Natural killer cell (primary cell): ENCODE measurements around the gene UBE2D3. TPM values are rescaled to one million over a fixed set of nuclear protein-coding genes. Genes with fewer than 3 reads are reported as not detected.

ENCODE experiments used
- ATAC-seq, 3 donors: fragments of 150-1000 bp in 2 of 3; fragments of 200-7000 bp in 1 of 3; cut with Tn5 transposase; 1 replicate in 1 of 3; 2 replicates in 2 of 3; pipeline ENCODE4 v1.10.0; 2021; ENCODE audit warnings: mild to moderate bottlenecking in 2 of 3, moderate library complexity in 2 of 3
- DNase-seq, 2 donors: peaks; one replicate each; pipeline versions ENCODE4 v3.0.0 to v3.0.0-alpha.2; 2013 to 2021; ENCODE audit warnings: mixed read lengths in 1 of 2
- H3K27ac ChIP-seq: one replicate; pipeline ENCODE4 v1.5.1; 2013; ENCODE audit warnings: mild to moderate bottlenecking, low read length
- H3K27me3 ChIP-seq: one replicate; pipeline ENCODE4 v1.6.1; 2013; ENCODE audit warnings: low read length; ENCODE audit not compliant: control insufficient read depth, insufficient read depth
- H3K36me3 ChIP-seq: one replicate; pipeline ENCODE4 v1.6.1; 2013; ENCODE audit warnings: low read length; ENCODE audit not compliant: control insufficient read depth, insufficient read depth
- H3K4me1 ChIP-seq: one replicate; pipeline ENCODE4 v1.6.1; 2013; ENCODE audit warnings: low read length; ENCODE audit not compliant: control insufficient read depth, insufficient read depth
- H3K4me3 ChIP-seq: one replicate; pipeline ENCODE4 v1.5.1; 2013; ENCODE audit warnings: low read length
- H3K9me3 ChIP-seq: one replicate; pipeline ENCODE4 v1.6.1; 2013; ENCODE audit warnings: low read length; ENCODE audit not compliant: control insufficient read depth, insufficient read depth
- H3K27ac Mint-ChIP-seq, 2 donors: one replicate each; pipeline ENCODE4 v1.8.0; 2022; ENCODE audit warnings: mild to moderate bottlenecking in 2 of 2, mixed read lengths in 2 of 2, moderate library complexity in 1 of 2
- H3K27me3 Mint-ChIP-seq, 2 donors: one replicate each; pipeline ENCODE4 v1.8.0; 2022; ENCODE audit warnings: low read depth in 2 of 2, mixed read lengths in 2 of 2
- H3K36me3 Mint-ChIP-seq: one replicate; pipeline ENCODE4 v1.8.0; 2022; ENCODE audit warnings: mixed read lengths
- H3K4me1 Mint-ChIP-seq, 2 donors: one replicate each; pipeline ENCODE4 v1.8.0; 2022; ENCODE audit warnings: mixed read lengths in 2 of 2
- H3K4me3 Mint-ChIP-seq: one replicate; pipeline ENCODE4 v1.8.0; 2022; ENCODE audit warnings: mild to moderate bottlenecking, moderate library complexity, mixed read lengths
- H3K9me3 Mint-ChIP-seq, 2 donors: one replicate each; pipeline ENCODE4 v1.8.0; 2022; ENCODE audit warnings: mixed read lengths in 2 of 2
- WGBS: methylation state at CpG from one replicate; pipeline ENCODE4 v1.1.7; 2013; ENCODE audit warnings: missing lambda C conversion rate; ENCODE audit not compliant: insufficient coverage; 5-methylcytosine and 5-hydroxymethylcytosine counted together
- intact Hi-C: fragments of 100-400 bp; cut with micrococcal nuclease; formaldehyde crosslinking; loops from one replicate; pipeline ENCODE4 v1.14.2; 2022
- total RNA-seq, 4 donors: library from RNA; stranded (reverse); fragments of 120-200 nt in 1 of 4; gene quantifications; one replicate each; pipeline versions ENCODE4 v1.2.3 to v1.2.4, GENCODE V29; 2013 to 2022
- TF ChIP-seq, protein P1 (sequence below): fragments of 200-600 bp; IDR thresholded peaks from one replicate; pipeline ENCODE4 v1.8.0; 2022; ENCODE audit warnings: antibody characterized with exemption

UBE2D3 gene
- total RNA-seq, 3 donors from 2014 or later (not counting 1 experiment from before 2014, with no cell fraction given): 527 to 624 (median 529) TPM

DNA sequence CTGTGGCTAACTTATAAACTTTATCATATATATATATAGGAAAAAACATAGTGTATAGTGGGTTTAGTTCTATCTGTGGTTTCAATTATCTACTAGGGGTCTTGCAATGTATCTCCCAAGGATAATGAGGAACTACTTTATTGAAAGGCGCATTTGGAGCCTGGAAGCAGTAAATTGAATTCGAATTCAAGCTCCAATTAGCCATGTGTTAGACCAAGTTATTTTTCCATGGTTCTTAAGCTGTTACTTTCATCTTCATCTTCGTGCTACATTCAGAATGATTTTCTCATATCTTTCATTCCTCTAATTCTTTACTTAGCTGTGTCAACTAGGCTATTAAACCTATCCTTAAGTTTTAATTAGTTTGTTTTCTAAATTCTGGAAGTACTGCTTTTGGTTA, 39.4 kb downstream of the UBE2D3 start:
- no peak for DNase-seq
- Histone ChIP-seq H3K9me3 (no peaks in the 10 kb centered on the region), H3K4me3 (no peak overlapping the region), H3K27ac (no peak overlapping the region), H3K4me1 (no peaks in the 10 kb centered on the region), H3K36me3 (no peaks in the 10 kb centered on the region), H3K27me3 (no peaks in the 10 kb centered on the region)
- Mint-ChIP-seq H3K4me1 (peaks cover 12 to 24% of the 10 kb centered on the region in 2 donors), H3K27ac (no peak overlapping the region), H3K9me3 (no peaks in the 10 kb centered on the region), H3K36me3 (no peaks in the 10 kb centered on the region), H3K27me3 (no peaks in the 10 kb centered on the region), H3K4me3 (no peak overlapping the region)
- 97% methylated on average over 2 of the region's 3 CpGs for WGBS
- TF ChIP-seq, protein P1, sequence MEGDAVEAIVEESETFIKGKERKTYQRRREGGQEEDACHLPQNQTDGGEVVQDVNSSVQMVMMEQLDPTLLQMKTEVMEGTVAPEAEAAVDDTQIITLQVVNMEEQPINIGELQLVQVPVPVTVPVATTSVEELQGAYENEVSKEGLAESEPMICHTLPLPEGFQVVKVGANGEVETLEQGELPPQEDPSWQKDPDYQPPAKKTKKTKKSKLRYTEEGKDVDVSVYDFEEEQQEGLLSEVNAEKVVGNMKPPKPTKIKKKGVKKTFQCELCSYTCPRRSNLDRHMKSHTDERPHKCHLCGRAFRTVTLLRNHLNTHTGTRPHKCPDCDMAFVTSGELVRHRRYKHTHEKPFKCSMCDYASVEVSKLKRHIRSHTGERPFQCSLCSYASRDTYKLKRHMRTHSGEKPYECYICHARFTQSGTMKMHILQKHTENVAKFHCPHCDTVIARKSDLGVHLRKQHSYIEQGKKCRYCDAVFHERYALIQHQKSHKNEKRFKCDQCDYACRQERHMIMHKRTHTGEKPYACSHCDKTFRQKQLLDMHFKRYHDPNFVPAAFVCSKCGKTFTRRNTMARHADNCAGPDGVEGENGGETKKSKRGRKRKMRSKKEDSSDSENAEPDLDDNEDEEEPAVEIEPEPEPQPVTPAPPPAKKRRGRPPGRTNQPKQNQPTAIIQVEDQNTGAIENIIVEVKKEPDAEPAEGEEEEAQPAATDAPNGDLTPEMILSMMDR: no peak
- intact Hi-C loops: no loop called here
- ATAC-seq: no peak

DNA sequence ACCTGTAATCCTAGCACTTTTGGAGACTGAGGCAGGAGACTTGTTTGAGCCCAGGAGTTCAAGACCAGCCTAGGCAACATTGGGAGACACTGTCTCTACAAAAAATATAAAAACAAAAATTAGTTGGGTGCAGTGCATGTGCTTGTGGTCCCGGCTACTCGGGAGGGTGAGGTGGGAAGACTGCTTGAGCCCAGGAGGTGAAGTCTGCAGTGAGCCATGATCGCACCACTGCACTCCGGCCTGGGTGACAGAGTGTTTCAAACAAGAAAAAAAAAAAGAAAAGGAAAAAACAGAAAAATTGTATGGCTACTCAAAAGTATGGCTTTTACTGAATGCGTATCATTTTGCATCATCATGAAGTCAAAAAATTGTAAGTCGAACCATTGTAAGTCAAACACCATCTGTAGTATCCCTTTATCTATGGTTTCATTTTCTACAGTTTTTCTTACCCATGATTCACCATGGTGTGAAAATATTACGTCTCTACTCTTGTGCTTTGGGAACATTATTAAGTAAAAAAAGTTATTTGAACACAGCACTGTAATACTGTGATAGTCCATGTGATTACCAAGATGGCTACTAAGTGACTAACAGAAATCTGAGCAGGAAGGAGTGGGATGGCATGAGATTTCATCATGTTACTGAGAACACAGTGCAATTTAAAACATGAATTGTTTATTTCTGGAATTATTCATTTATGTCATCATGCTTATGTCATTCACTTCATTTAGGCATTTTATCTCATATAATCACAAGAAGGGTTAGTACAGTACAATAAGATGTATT, 40.1 kb downstream of the UBE2D3 start:
- Mint-ChIP-seq H3K9me3 (no peaks in the 10 kb centered on the region), H3K36me3 (no peaks in the 10 kb centered on the region), H3K27me3 (no peaks in the 10 kb centered on the region), H3K4me1 (peaks cover 9 to 17% of the 10 kb centered on the region in 2 donors), H3K4me3 (no peak overlapping the region), H3K27ac (no peak overlapping the region)
- intact Hi-C loops: no loop called here
- no peaks in the 10 kb centered on the region for H3K27me3 ChIP-seq
- 98% methylated on average over 6 of the region's 7 CpGs for WGBS
- no peaks in the 10 kb centered on the region for H3K36me3 ChIP-seq
- H3K4me1 ChIP-seq: no peaks in the 10 kb centered on the region
- H3K27ac ChIP-seq: no peak overlapping the region
- DNase-seq (no peak), ATAC-seq (peak in 2 of 3 donors; percentile 19 to 56)
- H3K4me3 ChIP-seq: no peak overlapping the region
- TF ChIP-seq, protein P1: no peak
- no peaks in the 10 kb centered on the region for H3K9me3 ChIP-seq

DNA sequence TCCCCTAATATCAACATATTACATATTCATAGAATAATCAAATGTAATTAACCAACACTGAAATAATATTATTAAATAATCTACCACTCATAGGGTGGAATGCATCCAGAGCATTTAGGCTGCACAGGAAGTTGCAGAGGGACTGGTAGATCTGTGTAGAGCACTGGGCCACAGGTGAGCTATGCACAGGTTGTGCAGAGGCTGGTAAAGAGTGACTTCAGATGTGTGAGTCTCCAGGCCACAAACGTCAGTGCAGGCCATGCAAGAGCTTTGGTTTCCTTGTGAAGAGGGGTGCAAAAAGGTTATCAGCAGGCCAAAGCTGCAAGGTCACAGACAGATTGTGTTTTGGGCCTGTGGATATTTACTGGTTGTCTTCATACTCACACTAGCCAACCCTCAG, 41.1 kb downstream of the UBE2D3 start:
- H3K27me3 ChIP-seq: no peaks in the 10 kb centered on the region
- H3K27ac Mint-ChIP-seq: no peak overlapping the region
- H3K36me3 Mint-ChIP-seq: no peaks in the 10 kb centered on the region
- DNase-seq (no peak), ATAC-seq (no peak)
- TF ChIP-seq, protein P1: no peak
- H3K9me3 Mint-ChIP-seq: no peaks in the 10 kb centered on the region
- peaks cover 6 to 14% of the 10 kb centered on the region in 2 donors for H3K4me1 Mint-ChIP-seq
- no peaks in the 10 kb centered on the region for H3K27me3 Mint-ChIP-seq
- intact Hi-C loops: no loop called here
- no peak overlapping the region for H3K4me3 ChIP-seq
- H3K9me3 ChIP-seq: no peaks in the 10 kb centered on the region
- H3K36me3 ChIP-seq: no peaks in the 10 kb centered on the region
- H3K4me3 Mint-ChIP-seq: no peak overlapping the region
- no peaks in the 10 kb centered on the region for H3K4me1 ChIP-seq
- no peak overlapping the region for H3K27ac ChIP-seq
- WGBS: 41% methylated on average over 1 of the region's 1 CpG

DNA sequence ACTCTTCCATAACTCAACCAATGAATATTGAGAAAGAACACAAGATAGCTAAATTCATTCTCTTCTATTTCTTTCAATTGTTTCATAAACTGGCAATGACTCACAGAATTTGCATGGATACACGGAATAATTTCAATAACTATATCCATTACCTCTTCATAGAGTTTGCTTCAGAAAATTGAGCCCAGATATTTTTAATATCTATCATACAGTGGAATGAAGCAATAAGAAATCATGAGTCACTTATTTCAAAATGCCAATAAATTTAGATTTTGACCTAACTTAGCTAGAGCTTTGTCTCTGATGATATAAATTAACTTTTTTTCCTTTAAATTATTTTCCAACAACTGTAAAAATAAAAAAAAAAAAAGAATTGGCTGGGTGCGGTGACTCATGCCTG, 44.3 kb downstream of the UBE2D3 start:
- no CpG with 5 or more reads among the region's 2 CpGs for WGBS
- ATAC-seq: no peak
- Mint-ChIP-seq H3K4me3 (no peak overlapping the region), H3K4me1 (peaks cover 0 to 6% of the 10 kb centered on the region in 2 donors), H3K9me3 (no peaks in the 10 kb centered on the region), H3K27ac (no peak overlapping the region), H3K27me3 (peaks cover 0 to 2% of the 10 kb centered on the region in 2 donors), H3K36me3 (no peaks in the 10 kb centered on the region)
- Histone ChIP-seq H3K9me3 (no peaks in the 10 kb centered on the region), H3K27ac (no peak overlapping the region), H3K36me3 (no peaks in the 10 kb centered on the region), H3K4me1 (no peaks in the 10 kb centered on the region), H3K4me3 (no peak overlapping the region), H3K27me3 (no peaks in the 10 kb centered on the region)
- intact Hi-C loops: no loop called here
- TF ChIP-seq, protein P1: no peak
- DNase-seq: no peak
